Stimulated activated CD8-positive, alpha-beta memory T cell treated with anti-CD3 and anti-CD28 coated beads, Interleukin-15, amount 100 ng/mL, for 24 hours (primary cell): ENCODE data around the gene S100A8.
"Not testable (repeated sequence)": the region's sequence is repeated elsewhere in the genome, so short reads cannot be mapped to it uniquely, and the experiment has no call there.

Source experiments
- DNase-seq: peaks from one replicate; pipeline ENCODE4 v3.0.0-alpha.2; 2020; ENCODE audit warnings: low read depth

S100A8 gene

DNA sequence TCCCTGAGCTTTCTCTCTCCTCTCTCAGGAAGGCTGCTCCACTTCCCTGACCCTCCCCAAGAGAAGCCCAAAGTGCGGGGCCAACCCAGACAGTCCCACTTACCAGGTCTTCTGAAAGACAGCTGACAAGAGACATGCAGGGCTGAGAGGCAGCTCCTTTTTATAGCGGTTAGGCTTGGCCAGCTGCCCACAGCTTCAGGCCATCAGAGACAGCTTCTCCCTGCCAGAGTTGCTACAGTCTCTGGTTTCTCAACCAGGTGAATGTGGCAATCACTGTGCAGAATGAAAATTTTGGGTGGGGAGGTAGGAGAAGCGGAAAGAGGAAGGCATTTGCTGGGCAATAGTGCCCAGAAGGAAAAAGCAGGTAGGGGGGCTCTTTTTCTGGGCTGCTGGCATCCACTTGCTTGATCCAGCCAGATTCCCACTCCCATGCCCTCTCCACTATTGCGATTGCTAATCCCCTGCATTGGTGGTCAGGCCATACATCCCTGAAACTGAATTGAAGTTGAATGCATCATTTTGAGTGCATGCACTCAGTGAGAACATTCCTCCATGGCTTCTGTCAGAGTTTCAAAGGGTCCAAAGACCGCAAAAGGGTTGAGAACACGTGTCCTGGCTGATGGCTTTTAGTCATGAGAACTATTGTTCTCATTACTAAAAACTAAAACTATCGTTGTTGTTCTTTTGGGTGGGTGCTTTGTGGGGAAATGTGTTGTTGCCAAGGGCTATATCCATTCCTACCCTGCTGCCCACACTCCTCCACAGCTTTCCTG lies at the start of gene S100A8:
Gene S100A8 (minus strand): TSS at position 136 of the 773 bp plus-strand sequence. CDS start 538 bp downstream, outside the sequence.
- no peak for DNase-seq

DNA sequence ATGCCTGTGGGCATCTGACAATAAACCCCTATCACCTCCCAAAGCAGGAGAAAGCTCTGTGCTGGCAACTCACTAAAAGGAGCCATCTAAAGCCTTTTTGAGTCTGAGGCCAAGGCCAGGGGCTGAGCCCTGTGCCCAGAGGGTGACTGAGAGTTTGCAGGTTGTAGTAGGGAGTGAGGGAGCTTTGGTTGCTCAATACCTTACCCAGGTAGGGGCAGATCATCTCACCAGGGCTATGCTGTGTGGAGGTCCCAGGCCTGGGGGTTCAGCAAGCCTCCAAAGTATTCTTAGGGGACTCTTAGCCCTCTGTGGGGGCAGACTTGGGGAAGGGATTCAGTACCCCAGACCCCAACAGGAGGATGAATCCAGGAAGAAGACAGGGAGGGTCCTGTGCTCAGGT lies 48.4 kb upstream of the S100A8 start:
- DNase-seq = no peak

DNA sequence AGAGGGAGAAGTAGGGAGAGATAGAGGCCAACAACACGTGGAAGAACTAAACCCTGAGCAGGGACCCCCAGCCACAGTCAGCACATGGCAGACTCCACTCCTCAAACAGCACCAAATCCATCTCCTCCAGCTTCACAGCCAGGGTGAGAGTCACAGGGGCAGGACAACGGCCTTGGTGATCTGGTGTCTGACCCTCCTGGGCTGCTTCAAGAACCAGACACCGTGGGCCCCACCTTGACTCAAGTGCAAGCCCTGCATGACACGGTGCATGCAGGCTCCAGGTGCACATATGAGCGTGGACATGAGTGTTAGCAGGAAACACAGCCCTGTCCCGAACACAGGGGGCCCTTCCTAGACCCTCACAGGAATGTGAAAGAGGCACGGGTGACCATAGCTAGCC lies 47.7 kb upstream of the S100A8 start:
- no peak for DNase-seq

DNA sequence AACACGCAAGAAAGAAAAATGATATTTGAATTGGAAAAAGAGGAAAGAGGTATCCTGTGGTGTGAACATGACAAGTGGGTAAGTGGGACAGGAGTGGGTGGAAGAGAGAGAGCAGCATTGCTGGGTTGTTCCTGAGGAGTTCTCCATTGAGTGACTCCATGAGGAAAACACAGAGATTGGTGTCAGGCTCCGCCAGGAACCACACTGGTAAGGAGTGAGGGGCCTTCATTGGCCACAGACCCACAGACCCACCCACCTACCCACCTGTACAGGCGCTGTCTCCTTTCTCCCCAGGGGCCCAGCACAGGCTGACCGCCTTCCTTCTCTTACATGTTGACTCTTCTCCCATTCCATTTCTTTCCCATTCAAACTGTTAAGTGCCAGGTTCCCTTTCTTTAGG lies 46.4 kb upstream of the S100A8 start:
- DNase-seq = no peak

DNA sequence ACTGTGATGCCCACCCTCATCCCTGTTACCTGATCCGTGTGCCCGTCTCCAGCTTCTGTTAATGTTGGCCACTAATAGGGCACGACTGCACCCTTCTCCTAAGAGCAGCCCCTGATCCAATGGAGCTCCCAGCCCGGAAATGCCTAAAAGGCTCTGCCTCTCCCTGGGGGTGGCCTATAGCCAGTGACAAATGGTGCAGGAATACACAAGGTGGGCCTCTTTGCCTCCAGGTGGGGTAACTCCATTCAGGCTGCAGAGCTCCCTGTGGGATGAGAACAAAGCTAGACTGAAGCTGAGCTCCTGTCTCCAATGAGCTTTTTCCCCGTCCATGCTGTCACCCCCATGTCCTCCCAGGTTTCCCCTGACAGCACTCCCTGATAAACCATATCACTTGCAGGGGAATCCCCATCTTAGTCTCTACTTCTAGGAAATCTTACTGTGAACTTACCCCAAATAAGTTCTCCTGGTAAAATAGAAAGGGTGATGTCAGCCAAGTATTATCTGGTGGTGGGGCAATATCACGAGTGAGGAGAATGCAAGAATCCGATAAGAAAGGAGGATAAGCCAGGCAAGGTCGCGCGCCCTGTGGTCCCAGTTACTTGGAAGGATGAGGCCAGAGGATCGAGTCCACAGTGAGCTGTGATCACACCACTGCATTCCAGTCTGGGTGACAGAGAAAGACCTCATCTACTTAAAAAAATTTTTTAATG lies 44.0 kb upstream of the S100A8 start:
- no peak for DNase-seq

DNA sequence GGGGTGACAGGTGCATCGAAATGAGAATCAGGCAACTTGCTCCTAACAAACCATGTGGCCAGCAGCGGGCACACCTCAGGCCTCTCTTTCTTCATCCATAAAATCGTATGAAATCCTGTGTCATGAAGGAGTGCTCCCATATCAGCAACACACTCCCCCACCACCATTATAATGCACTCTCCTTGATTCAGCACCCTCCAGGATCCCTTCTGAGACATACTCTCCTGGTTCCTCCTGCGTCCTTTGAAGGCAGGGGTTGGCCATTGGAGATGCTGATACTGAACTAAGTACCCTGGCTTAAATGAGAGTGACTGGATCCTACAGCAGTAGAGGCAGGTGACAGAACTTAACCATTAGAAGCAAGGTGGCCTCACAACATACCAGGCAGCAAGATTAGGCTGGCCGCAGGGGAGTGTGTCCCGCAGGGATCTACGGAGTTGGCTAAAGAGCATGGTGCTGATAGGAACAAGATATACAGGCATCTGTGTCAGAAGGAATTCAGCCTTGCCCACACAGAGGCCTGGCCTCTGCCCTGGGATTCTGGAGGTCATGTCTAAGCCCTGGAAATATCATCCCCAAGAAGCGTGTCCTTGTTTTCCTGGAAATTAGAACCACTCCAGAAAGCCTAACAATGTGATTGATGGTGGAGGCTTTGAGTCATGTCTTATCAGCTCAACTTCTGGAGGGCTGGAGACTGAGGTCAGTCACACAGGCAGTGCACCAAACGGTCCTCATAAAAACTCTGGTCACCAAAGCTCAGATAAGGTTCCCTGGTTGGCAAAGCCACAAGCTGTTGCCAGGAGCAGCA lies 42.2 kb upstream of the S100A8 start:
- DNase-seq = no peak

DNA sequence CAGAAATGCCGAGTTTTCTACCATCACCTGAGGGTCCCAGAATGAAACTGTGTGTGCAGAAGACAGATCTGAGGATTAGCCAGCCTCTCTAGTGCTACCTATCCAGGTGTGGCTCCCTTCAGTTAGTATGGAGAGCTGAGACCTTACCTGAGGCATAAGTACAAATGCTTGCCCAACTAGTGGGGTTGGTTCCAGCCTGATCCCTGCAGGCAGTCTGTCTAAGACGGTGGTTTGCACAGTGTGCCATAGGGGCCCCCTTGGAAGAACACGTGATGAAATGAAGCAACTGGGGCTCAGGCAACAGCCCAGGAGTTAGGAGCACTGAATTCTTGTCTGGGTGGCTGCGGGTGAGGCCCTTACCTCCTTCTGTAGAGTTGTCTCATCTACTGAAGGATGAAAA lies 41.1 kb upstream of the S100A8 start:
- DNase-seq = no peak

DNA sequence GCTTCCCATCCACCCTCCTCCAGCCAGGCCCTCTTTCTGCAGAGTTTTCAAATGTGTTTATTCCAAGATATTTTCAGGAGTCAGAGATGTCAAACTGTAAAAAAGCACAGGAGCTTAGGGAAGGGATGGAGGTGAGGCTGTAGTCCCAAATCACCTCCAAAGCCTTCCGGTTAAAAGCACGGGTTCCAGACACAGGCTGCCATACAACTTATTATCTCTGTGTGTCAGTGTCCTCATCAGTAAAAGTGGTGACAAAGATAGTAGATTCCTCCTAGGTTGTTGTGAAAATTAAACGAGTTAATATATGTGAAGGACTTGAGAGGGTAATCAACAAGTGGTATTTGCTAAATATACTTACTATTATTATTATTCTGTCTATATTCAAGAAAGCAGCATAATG lies 40.6 kb upstream of the S100A8 start:
- no peak for DNase-seq

DNA sequence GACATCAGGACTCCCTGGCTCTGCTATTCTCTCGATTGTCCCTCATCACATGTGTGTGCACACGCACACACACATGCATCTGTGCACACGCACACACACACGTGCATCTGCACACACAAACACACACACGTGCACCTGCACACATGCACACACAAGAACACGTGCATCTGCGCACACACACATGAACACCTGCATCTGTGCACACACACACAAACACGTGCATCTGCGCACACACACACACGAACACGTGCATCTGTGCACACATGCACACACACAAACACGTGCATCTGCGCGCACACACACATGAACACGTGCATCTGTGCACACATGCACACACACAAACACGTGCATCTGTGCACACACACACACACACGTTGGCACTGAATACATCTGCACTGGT lies 40.1 kb upstream of the S100A8 start:
- no peak for DNase-seq

DNA sequence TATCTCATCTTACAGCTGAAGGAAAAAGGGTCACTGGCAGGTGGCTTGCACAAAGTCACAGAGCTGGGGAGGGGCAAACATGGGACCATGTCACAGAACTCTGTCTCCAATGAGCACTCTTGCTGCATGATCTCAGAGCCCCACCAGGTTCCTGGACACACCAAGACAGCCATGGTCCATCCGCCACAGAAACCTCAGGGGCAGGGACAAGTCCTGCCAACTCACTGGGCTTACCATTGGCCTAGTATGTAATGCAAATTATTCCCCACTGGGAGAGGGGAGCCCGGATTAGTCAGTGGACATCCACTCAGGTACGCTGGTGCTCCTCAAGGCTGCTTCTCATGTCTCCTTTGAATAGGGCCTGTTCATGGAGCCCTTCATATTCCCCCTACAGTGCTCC lies 39.7 kb upstream of the S100A8 start:
- DNase-seq = no peak

DNA sequence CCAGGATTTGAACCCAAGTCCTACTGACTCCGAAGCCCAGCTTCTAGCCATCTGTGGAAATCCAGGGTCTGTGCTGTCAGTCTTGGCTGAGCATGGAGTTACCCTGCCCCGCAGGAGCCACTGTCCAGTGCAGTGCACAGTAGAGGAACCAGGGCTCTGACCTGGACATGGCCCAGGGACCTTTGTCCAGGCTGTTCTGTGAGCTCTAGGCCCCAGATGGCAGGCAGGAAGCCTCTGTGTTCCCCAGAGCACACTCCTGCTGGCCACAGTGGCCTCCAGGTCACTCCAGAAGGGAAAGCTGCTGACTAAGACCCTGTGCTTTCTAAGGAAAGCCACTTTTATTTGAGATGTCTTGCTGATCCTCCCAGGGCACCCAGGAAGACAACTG lies 39.3 kb upstream of the S100A8 start:
- DNase-seq = no peak

DNA sequence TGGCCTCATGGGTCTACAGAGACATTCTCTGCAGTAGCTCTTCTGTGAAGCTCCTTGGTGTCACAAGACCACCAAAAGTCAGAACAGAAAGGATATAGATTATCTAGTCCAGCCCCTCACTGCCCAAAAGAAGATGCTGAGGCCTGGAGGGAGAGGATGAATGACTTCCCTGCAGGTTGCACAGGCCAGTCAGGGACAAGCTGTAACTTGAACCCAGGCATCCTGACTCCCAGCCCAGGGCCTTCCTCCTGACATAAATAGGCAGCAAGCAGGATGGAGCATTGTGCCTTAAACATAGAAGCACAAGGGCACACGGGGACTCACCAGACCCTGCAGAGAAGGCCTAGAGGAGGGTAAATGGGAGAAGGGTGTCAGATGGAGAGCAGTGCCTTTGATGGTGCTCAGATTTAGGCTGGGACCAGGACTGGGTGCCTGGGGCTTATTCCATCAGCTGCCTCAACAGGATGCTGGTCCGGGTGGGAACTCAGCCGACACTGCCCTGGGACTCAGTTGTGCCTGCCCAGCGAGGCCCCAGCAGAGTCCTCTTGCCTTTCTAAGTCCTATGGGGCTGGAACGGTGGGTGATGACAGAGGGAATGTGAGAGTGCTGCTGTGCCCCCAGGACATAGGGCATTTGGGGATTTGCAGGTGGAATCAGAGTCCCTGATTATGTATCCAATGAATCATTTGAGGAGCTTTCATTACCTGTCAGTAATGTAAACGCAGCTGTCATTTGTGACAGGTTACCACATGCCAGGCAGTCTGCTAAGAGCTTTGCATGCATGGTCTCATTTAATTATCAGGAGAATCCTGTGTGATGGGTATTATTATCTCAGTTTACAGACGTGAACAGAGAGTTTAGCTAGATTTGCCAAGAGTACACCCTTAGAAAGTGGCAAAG lies 38.6 kb upstream of the S100A8 start:
- DNase-seq = no peak

DNA sequence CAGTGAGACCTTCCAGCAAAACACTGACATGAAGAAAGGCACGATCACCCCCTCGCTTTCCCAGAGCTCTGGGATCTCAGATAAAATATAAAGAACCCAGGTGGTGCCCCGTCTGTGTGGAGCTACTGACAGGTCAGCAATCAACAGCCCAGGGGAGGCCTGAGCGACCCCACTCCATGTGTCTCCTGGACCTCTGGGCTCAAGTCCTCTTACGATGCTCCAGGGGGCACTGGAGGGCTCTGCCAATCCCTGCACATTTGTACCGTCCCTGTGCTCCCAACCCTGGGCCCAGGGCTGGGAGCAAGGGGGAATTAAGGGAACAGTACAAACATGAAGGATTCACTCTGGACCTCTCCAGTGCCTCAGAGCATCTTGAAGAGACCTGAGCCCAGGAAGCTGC lies 37.9 kb upstream of the S100A8 start:
- no peak for DNase-seq

DNA sequence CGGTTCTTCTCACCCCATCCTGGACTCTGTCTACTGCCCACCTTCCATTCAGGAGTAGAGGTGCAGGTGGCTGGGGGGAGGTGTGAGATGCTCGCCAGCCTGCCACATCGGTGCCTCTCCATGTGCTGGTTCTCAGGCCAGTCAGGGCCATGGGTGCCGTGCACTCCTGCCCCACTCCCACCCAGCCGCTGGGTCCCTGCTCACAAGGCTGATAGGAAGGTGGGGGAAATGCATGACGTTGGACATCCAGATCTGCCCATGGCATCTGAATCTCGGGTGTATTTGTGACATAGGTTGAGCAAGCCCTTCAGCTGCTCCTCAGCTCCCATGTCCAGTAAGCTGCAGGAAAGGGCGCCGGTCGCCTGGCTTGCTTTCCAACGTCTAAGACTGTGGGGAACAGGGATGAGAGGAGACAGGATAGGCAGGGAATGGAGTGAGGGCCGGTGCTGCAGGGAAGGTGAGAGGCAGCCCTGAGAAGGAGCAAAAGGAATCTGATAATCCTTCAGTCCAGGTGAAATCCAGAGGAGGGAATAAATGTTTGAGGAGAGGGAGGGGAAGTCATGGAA lies 37.3 kb upstream of the S100A8 start:
- DNase-seq = no peak

DNA sequence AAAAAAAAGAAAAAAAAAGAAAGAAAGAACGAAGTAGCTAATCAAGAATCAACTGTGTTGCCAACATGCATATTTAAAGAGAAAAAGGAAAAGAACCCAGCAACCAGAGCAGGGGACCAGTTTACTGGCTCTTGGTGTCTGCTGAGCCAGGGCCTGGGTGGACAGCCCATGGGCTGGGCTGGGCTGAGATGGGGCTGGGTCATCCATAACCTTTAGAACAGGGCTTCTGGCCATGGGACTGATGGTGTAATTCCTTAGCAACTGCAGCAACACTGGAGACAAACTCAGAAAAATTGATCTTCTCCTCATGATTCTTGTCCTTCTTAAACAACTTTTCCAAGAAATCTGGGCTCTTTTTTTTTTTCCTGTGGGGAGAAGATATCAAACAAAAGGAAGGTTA lies 35.9 kb upstream of the S100A8 start:
- DNase-seq = no peak

DNA sequence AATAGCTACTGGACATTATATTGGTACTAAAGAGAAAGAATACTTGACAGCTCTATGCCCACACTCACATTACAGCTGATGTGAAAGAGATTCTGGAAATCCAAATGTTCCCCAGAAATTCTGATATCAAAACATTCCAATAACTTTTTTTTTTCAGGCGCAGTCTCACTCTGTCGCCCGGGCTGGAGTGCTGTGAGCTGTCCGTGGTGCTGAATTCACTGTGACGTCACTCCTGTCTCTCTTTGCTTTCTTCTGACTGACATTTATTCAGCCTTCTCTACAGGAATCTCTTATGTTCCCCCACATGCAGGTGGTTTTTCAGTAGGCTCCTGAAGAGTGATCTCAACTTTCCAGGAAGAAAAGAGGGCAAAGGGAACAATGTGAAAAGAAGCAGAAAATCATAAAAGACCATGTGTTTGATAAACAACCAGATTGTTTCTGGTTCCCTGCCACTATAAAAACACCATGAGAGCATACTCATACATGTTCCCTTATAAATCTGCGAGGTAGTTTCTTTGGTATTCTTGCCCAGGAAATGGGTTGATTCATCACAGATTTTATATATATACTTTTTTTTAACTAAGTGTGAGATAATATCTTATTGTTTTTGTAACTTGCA lies 31.7 kb upstream of the S100A8 start:
- DNase-seq = peak; percentile 40

DNA sequence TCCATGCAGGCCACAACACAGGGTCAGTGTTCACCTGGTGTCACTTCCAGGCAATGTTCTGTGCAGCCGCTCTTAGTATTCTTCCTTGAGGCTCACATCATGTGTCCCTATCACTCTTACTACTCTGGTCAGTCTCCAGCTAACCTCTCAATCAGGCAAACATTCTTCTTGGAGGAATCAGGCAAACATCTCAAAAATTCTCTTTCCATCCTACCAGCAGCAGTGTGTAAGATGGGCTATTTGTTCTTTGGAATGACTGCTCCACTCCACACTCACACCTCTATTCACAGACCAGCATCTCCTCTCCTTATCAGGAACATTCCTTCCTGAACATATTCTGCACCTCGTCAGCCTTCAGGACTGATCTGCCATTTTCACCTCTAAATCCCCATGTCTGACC lies 29.4 kb upstream of the S100A8 start:
- DNase-seq = no peak

DNA sequence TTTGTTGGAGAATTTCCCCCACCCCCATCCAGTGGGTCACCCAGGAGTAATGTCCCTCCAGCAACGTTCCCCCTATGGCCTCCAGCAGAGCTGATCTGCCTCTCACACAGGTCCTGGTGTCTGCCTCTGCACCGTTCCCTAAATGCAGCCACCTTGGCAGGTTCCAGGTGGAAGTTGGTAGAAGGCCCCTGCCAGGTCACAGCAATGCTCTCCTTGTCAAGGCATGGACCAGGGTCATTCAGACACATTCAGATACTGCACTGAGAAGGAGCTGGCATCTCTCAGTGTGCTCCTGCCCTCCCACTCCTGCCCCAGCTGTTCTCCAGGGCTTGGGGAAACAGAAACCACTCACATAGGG lies 28.5 kb upstream of the S100A8 start:
- DNase-seq = not testable (repeated sequence)

DNA sequence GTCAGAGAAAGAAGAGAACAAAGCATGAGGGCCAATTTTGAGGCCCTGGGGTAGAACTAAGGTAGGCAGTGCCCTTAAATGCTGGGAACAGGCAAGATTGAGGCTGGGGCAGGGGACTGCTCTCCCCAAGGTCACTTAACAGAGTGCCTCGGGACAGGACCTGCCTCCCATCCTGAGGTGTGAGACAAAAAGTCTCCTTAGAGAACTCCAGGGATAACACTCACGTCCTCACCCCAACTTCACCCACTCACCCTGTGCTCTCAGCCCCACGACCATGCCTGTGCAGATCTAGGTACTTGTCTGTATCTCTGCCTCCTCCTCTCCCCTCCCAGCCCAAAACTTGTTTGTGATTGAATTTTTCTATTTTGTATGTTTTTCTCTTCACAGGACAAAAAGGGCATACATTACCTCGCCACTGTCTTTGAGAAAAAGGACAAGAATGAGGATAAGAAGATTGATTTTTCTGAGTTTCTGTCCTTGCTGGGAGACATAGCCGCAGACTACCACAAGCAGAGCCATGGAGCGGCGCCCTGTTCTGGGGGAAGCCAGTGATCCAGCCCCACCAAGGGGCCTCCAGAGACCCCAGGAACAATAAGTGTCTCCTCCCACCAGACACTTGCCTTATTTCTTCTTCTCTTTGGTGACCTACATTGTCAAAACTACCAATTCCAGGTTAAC lies 28.0 kb upstream of the S100A8 start:
- DNase-seq = not testable (repeated sequence)

DNA sequence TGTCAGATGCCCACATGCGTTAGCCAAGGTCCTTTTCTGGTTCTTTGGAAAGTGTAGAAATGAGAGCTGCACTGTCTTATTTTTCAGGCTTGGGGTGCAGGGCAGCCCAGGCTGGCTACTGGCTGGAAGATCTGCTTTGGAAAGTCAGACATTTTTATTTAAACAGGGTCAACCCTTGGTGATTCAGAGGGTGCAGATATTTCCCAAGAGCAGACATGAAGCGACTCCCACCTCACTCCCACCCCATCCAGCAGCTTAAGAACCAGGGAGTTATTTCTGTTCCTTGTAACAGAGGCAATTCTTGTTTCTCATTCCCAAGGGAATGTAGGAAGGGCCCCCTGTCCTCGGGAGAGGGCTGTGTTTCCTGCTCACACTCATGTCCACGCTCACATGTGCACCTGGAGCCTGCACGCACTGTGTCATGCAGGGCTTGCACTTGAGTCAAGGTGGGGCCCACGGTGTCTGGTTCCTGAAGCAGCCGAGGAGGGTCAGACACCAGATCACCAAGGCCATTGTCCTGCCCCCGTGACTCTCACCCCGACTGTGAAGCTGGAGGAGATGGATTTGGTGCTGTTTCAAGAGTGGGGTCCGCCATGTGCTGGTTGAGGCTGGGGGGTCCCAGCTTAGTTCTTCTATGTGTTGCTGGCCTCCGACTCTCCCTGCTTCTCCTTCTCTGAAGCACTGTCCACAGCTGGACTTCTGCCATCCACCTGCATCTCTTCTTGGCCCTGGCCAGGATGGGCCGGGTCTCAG lies 26.4 kb upstream of the S100A8 start:
- DNase-seq = no peak
